K562 (cell line): ENCODE measurements around the gene VSNL1. TPM values are rescaled to one million over a fixed set of nuclear protein-coding genes. Genes with fewer than 3 reads are reported as not detected.

Source experiments
- CBX1 ChIP-seq: sonication (generic); IDR thresholded peaks from 2 replicates; pipeline ENCODE4 v1.6.1; 2016; ENCODE audit warnings: antibody characterized with exemption, low read depth, mild to moderate bottlenecking
- MAX ChIP-seq: sonication (generic); formaldehyde crosslinking; IDR thresholded peaks from 2 replicates; pipeline ENCODE4 v1.9.0; 2022; ENCODE audit warnings: mild to moderate bottlenecking, missing genetic modification reagents
- ZNF174 ChIP-seq: fragments of 250-450 bp; sonication (Bioruptor Pico); IDR thresholded peaks from 2 replicates; pipeline ENCODE4 v1.4.0; 2020; ENCODE audit warnings: mild to moderate bottlenecking
- polyA plus RNA-seq, 8 experiments: library from polyadenylated mRNA; depleted of rRNA in 4 of 8; stranded (reverse) in 5 of 8; unstranded in 3 of 8; fragments of >200 nt; fragmentation: Nextera tagmentation in 2 of 8; fragmentation: Illumina TruSeq in 1 of 8; extraction: Ambion mirVana in 2 of 8; extraction: Trizol in 1 of 8; gene quantifications; 2 replicates each; pipeline versions ENCODE4 v1.2.1 to v1.2.3, GENCODE V29; 2011 to 2014; ENCODE audit warnings: inconsistent platforms in 1 of 8, missing spikeins in 1 of 8
- total RNA-seq, 7 experiments: library from RNA; depleted of rRNA in 6 of 7; stranded (reverse); fragments of >200 nt in 6 of 7; fragmentation: Illumina TruSeq in 2 of 7; extraction: Trizol in 2 of 7; gene quantifications; 2 replicates each; pipeline versions ENCODE4 v1.2.1 to v1.2.3, GENCODE V29; 2011 to 2021; ENCODE audit warnings: low replicate concordance in 1 of 7
- TF ChIP-seq, protein P1 (sequence below): fragments of 250-450 bp; sonication (Bioruptor Pico); IDR thresholded peaks from 2 replicates; pipeline ENCODE4 v1.5.0; 2021
- TF ChIP-seq, protein P2 (sequence below): fragments of 250-450 bp; sonication (Bioruptor Pico); IDR thresholded peaks from 2 replicates; pipeline ENCODE4 v1.8.0; 2022; ENCODE audit warnings: inconsistent platforms
- TF ChIP-seq, protein P3 (sequence below): fragments of 250-450 bp; sonication (Bioruptor Pico); IDR thresholded peaks from 2 replicates; pipeline ENCODE4 v1.4.0; 2020; ENCODE audit warnings: borderline replicate concordance

VSNL1 gene
- total and polyA plus RNA-seq, 9 of the 15 experiments (the other 6 are each of a cell fraction or from before 2014, with no cell fraction given): 0.20 TPM; not detected in 8

DNA sequence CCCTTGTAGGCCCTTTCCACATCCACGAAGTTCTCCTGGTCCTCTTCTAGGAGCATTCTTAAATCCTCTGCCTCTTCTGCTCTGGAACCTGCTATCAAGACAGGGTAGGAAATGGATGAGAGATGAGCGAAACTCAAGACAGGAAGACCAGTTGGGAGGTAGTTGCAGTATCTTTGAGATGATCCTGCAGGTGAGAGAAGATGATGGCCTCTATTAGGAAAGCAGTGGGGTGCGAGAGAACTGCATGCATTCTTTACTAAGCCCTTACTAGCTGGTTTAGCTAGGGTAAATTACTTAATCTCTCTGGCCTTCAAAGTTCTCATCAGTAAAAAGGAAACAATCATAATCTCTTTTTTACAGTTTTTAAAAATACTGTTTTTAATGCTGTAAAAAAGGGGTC, 47.0 kb downstream of the VSNL1 start (continued):
- TF ChIP-seq, protein P1, sequence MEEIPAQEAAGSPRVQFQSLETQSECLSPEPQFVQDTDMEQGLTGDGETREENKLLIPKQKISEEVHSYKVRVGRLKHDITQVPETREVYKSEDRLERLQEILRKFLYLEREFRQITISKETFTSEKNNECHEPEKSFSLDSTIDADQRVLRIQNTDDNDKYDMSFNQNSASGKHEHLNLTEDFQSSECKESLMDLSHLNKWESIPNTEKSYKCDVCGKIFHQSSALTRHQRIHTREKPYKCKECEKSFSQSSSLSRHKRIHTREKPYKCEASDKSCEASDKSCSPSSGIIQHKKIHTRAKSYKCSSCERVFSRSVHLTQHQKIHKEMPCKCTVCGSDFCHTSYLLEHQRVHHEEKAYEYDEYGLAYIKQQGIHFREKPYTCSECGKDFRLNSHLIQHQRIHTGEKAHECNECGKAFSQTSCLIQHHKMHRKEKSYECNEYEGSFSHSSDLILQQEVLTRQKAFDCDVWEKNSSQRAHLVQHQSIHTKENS (CRISPR knock-in tag): no peak
- TF ChIP-seq, protein P2, sequence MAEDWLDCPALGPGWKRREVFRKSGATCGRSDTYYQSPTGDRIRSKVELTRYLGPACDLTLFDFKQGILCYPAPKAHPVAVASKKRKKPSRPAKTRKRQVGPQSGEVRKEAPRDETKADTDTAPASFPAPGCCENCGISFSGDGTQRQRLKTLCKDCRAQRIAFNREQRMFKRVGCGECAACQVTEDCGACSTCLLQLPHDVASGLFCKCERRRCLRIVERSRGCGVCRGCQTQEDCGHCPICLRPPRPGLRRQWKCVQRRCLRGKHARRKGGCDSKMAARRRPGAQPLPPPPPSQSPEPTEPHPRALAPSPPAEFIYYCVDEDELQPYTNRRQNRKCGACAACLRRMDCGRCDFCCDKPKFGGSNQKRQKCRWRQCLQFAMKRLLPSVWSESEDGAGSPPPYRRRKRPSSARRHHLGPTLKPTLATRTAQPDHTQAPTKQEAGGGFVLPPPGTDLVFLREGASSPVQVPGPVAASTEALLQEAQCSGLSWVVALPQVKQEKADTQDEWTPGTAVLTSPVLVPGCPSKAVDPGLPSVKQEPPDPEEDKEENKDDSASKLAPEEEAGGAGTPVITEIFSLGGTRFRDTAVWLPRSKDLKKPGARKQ: no peak
- TF ChIP-seq MAX (no peak), ZNF174 (CRISPR knock-in tag) (no peak), CBX1 (no peak)
- TF ChIP-seq, protein P3, sequence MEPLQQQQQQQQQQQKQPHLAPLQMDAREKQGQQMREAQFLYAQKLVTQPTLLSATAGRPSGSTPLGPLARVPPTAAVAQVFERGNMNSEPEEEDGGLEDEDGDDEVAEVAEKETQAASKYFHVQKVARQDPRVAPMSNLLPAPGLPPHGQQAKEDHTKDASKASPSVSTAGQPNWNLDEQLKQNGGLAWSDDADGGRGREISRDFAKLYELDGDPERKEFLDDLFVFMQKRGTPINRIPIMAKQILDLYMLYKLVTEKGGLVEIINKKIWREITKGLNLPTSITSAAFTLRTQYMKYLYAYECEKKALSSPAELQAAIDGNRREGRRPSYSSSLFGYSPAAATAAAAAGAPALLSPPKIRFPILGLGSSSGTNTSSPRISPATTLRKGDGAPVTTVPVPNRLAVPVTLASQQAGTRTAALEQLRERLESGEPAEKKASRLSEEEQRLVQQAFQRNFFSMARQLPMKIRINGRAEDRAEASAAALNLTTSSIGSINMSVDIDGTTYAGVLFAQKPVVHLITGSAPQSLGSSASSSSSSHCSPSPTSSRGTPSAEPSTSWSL (CRISPR knock-in tag): no peak
- TF ChIP-seq, all 486 proteins: peak for 0
